Occipital lobe (tissue), 2 donors: ENCODE measurements around the gene ELK3. TPM values are rescaled to one million over a fixed set of nuclear protein-coding genes. Genes with fewer than 3 reads are reported as not detected.

Experiments
- DNase-seq: peaks from one replicate; lab custom pipeline; 2025; lab: John Stamatoyannopoulos, UW
- total RNA-seq: library from RNA; depleted of rRNA; stranded (reverse); fragments of >200 nt; gene quantifications from one replicate; pipeline ENCODE4 v1.2.3, GENCODE V29; 2014

ELK3 gene
- 1.9 TPM for total RNA-seq

DNA sequence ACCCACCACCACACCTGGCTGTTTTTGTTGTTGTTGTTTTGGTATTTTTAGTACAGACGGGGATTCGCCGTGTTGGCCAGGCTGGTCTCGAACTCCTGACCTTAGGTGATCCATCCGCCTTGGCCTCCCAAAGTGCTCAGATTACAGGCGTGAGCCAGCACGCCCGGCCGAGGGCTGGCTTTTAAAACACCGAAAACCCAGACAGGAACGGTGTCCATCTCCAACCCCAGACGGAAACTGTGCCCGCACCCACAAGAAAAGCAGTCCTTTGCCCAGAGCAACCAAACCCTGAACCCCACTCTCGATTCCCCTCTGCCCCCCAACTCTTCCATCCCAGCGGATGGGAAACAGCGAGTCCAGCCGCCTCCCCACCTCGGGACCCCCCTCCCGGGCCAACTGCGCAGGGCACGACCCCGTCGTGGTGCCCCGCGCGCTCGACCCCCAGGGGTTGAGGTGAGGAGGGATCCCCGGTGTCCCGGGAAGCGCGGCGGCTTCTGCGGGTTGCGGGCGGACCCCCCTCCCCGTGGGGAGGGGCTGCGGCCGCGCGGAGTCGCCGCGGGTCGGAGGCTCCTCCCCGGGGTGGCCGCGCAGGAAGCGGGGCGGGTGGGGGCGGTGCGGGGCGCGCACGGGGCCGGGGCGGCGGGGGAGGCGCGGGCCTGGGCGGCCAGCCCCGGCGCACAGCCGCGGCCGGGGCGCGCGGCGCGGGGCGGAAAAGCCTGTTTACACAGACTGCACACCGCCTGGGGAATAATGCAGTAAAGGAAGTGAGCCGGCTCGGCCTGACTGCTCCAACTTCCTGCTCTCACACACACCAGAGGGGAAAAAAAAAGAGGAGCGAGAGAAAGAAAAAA lies at the start of gene ELK3:
Gene ELK3 (plus strand): TSS at position 651 of the 851 bp plus-strand sequence.
- no peak for DNase-seq

DNA sequence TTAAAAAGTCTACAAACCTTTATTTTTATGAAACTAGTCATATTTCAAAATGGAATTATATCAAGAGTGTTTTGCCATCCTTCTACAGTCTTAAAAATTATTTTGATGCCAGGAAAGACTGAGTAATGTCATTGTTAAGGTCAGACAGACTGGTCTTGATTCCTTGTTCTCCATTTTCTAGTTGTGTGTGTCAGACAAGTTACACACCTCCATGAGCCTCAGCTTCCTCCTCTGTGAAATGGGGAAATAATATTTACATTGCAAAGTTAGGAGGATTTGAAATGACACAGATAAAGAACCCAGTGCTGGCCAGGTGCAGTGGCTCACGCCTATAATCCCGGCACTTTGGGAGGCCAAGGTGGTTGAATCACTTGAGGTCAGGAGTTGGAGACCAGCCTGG lies 47.4 kb upstream of the ELK3 start:
- DNase-seq = no peak

DNA sequence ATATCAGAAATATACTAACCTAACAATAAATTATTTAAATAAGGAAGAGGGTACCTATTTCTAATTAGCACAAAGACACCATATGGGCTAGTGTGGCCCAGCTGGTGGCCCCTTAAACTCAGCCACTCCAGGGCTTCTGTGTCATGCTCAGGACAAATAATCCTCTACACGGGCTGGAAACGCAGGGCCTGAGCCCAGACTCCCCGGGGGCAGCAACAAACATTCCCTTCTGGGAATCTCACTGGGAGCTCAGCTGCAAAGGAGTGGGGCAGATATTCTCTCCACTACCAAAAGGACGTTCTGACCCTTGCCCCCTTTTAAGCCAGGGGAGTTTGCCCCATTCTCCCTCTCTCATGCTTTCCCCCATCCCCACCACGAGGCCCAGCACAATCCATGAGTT lies 43.7 kb upstream of the ELK3 start:
- DNase-seq = no peak

DNA sequence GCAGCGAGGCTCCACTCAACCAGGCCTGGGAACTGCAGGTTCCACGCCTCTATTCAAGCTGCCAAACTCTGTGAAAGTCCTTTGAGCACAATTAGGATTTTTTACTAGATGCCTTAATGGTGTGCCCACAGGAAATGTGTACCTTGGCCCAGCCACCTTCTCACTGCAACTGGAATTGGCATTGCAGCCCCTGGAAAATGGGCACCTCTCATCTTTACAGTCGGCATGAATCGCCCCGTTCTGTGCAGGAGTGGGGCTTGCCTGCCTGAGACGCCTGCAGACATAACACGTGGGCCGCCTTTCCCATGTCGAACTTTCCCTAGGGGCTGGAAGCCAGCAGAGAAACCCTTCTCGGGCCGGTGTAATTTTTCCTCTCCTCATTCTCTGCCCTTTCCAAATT lies 42.0 kb upstream of the ELK3 start:
- DNase-seq = no peak

DNA sequence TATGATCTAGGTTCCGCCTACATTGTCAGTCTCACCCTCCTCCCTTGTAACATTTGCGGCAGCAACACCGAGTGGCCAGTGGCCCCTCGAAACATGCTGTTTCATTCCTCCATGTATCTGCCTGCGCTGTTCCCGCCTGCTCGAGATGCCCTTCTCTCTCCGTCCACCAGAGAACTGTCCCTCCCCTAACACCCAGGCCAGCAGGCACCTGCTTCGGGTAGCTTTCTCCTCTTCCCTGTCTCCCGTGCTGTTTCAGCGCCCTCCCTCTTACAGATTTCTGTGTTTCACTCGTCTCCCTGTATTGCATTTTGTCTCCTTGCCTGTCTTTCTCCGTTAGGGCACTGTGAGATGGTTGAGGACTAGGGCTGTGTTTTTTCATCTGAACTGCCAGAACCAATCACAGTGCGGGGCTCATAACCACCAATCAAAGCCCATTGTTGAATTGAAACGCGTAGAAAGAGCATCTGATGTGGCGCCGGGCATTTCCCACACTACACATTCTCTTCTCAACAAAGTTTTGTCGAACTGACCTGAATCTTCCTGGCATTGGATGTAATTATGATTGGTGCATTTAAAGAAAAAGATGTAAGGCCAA lies 40.9 kb upstream of the ELK3 start:
- no peak for DNase-seq

DNA sequence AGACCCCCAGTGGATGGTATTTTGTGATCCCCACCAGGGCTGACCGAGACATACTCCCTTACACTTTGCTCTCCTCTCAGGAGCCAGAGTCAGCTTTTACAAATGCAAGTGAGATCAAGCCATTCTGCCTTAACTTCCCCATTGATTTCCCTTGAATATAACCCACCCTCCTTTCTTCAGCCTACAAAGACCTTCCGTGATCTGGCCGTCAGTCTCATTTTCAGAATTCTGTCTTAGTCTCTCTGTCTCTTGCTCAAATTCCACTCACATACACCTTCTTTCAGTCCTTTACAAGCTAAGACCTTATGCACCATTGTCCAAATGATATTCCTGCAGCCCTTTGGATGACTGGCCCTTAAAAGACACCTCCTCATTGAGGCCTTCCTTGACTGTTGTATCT lies 39.0 kb upstream of the ELK3 start:
- no peak for DNase-seq

DNA sequence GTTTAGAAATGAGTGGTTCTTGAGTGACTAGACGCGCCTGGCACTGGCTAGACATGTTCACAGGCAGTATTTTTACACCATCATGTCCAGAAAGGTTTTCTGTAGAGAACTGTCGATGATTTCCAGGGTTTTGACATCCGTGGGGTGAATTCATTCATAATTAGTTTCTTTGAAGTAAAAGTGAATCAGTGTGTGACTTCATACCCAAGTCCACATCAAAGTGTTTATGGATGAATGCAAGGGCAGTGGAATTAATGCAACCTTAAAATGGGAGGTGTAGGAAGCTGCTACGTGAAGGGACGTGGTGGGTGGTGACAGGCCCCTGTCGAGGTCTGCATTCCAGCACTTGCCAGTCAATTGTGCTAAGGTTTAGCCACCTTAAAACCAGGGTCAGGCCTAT lies 38.4 kb upstream of the ELK3 start:
- no peak for DNase-seq

DNA sequence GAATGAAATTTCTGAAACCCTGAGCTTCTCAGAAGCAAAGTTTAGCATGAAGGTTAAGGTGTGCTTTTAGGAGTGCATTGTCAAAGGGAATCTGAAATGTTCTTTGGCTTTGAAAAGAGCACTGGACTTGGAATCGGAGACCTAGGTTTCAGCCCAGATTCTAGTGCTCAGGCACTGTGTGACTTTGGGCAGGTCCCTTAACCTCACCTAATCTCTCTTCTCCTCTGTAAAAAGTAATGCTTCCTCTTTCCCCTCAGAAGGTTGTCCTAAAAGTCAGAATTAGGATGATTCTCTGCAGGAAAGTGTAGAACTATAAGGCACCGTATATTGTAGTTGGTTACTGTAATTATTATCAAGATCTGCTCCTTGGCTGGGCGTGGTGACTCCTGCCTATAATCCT lies 38.0 kb upstream of the ELK3 start:
- DNase-seq = no peak

DNA sequence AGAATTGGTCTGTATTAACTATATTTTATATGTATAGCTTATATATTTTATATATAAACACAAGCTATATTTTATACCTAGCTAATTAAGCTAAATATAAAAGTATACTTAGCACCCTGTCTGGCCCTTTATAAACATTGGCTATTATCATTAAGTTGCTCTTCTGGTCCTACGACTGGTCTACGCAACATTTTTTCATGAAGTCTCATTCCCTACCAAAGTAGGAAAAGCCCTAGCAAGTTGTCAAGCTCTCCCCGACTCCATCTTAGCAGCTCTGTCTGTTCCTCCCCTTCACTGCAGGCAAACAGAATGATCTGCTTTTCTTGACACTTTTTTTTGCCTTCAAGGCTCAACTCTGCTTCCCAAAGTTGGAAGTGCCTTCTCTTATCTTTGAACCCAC lies 36.7 kb upstream of the ELK3 start:
- DNase-seq = no peak

DNA sequence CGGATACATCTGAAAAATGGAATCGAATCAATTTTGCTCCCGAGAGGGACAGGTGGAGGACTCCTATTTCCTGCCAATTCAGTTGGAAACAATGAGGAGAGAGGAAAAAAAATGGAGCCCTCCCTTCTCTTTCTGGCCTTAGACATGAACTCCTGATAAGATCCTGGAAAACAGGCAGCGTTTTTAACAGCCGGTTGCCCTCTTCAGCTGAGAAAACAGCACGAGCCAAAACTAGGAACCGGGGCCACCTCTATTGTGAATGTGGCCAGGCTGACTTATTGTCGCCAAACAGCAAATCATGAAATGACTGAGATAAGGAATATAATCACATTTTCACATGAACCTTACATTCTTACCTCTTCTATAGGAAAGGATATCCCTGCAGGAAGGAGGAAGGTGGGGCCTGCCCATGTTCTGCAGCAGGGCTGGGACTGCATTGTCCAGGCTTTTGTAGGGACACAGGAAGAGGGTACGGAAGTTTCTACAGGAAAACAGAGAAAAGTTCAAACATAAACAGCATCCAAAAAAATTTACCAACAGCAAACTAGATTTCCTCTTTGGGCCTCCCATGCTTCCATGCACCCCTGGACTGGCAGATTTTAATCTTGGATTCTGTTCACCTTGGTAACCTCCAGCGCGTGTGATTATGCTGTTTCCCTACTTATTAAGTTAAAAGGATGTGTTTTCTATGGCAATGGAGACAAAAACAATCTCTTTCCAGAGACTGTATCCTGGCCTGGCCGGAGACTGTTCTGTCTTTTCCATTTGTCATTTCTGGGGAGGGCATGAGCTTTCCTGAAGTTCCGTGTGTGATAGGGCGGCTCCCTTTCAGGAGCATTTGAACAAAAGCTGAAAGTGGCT lies 29.0 kb upstream of the ELK3 start:
- DNase-seq = no peak

DNA sequence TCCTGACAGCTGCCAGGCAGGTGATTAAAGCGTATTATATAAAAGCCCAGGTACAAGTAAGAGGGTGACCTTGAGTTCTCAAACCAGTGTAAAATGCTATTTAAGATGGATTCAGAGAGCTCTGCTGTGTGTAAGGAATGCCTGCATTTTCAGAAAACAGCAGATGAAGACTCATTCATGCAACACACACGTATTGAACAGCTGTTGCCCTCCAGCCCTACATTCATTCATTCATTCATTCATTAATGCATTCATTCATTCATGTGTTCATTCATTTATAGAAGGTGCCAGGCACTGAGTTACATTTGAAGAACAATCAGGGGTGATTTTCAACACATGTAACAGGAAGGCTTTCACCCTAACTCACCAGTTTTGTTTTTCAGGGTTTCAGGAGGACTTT lies 27.4 kb upstream of the ELK3 start:
- DNase-seq = no peak

DNA sequence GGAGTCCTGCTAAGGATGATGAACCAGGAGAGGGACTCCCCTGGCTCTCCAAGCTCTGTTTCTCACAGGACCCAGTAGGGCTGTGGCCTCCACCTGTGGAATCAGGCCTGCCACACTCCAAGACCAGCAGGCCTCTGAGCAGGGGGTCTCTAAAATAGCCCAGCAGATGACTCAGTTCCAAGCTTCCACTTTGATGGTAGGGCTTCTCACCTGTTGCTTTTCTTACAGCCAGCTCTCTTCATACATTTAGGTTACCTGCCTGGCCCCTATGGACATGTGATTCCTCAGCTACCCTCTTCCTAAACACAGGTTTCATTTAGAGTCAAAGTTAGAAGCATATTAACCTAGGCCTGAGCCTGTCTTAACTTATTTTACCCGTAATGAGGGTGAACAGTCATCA lies 26.7 kb upstream of the ELK3 start:
- DNase-seq = no peak

DNA sequence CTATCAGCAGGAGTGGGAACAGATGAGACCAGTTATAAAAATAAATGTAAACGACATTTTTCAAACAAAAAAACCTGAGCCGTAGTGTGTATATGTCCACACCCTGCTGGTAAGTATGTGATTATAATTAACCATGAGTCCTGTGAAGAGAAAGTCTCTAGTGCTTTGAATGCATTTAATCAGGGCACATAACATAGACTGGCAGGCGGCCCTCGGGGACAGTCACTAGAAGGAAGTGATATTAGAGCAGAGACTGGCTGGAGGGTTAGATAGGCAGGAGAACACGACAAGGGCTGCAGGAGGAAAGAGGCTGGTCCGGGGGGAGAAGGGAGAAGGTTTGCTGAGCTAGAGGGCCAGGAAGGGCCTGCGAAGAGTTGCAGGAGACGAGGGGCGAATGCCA lies 23.8 kb upstream of the ELK3 start:
- DNase-seq = no peak

DNA sequence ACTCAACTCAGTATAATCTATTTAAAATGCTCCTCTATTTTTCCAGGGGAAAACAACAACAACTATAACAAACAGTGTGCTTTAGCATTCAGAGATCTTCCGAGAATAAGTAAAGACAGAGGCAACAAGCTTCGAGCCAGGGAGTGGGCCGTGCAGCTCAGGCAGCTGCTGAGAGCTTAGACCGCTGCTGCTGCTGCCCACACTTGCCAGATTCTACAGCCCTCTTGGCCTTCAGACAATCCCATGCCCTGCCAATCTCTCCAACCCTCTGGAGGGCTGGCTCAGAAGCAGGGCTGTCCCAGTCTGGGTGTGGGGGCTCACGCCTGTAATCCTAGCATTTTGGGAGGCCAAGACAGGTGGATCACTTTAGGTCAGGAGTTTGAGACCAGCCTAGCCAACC lies 23.4 kb upstream of the ELK3 start:
- no peak for DNase-seq

DNA sequence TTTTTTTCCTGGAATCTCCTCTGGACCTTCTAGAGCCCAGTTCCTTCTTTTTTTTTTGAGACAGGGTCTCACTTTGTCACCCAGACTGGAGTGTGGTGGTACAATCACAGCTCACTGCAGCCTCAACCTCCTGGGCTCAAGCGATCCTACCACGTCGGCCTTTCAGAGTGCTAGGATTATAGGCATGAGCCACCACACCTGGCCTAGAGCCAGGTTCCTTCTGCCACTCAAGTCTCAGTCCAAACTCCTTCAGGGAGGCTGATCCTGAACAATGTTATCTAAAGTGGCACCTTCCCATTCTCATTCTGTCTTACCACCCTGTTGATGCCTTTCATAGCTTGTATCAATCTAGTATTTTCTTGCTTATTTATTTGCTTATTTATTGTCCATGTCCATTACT lies 22.3 kb upstream of the ELK3 start:
- DNase-seq = no peak

DNA sequence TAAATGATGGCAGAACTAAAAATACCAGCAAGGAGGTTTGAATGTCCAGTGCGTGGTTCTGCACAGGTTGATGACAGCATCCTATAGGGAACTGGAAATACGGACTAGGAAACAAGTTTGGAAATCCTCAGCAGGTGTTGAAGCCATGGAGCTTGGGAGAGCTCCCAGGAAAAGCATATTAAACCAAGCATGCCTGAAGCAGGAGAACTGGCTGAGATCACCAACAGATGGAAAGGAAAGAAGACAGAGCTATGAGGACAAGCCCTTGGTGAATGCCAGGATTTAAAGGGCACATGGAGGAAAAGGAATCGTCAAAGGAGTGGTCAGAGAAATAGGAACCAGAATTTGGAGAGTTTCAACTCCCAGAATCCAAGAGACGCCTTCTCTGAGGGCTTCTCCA lies 21.2 kb upstream of the ELK3 start:
- no peak for DNase-seq

DNA sequence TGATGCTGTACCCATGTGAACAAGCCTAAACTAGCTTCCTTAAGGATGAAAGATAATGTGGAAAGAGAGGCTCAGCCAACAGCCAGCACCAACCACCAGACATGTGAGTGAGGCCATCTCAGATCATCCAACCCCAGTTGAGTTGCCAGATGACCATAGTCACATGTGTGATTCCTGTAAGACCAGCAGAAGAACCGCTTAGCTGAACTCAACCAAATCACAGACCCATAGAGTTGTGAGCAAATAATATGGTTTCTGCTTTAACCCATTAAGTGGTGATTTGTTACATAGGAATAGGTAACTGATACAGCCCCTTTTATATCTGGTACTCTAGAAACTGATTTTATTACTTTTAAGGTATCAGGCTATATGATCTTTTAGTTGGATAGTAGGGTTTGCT lies 17.6 kb upstream of the ELK3 start:
- no peak for DNase-seq

DNA sequence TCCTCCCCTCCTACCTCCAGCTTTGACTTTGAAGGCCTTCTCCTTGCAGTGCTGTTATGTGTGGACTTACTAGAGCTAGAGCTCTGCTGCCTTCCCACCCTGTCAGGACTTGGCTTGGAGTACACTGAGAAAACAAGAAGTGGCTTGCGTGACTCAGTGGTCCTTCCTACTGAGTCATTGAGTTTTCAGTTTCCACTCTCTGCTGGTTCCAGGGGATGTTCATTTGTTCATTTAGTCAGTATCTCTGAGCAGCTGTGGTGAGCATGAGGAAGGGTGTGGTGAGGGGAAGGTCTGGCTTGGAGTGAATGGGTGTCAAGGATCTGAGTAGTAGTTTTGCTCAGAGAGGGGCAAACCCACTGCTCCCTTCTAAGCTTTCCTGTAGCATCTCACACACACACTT lies 17.2 kb upstream of the ELK3 start:
- DNase-seq = no peak

DNA sequence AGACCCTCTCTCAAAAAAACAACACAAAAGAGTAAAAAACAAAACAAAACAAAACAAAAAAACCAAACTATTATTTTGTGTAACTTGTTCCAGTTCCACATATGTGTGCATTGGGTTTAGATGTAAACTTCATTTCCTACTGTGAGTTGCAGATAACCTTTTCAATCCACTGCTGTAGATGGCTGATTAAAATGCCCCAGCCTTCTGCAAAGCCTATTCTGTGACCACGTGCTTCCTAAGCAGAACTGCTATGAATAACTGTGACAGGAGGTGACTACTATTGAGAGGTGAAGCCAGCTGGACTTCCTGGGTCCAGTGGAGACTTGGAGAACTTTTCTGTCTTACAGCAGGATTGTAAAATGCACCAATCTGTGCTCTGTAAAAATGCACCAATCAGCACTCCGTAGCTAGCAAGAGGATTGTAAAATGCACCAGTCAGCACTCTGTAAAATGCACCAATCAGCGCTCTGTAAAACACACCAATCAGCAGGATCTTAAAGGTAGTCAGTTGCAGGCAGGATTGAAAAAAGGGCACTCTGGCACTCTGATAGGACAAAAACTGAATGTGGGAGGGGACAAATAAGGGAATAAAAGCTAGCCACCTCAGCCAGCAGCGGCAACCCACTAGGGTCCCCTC lies 10.3 kb upstream of the ELK3 start:
- DNase-seq = no peak

DNA sequence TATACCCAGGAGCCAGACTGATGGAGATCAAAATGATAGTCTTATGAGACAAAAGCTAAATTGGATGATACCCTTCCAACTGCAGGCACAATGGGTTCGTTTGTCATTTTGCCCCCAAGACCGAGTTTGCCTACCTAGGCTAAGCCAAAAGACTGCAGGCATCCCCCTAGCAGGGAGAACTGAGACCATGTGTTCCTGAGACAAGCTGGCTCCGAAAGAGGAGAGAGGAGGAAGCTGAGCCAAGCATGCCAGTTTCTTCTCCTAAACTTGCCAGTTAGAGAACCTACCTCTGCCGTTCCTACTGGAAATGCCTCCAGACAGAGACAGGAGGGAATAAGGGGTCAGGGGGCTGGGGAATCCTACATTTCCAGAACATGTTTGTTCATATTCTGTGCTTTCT lies 8.3 kb upstream of the ELK3 start:
- no peak for DNase-seq

DNA sequence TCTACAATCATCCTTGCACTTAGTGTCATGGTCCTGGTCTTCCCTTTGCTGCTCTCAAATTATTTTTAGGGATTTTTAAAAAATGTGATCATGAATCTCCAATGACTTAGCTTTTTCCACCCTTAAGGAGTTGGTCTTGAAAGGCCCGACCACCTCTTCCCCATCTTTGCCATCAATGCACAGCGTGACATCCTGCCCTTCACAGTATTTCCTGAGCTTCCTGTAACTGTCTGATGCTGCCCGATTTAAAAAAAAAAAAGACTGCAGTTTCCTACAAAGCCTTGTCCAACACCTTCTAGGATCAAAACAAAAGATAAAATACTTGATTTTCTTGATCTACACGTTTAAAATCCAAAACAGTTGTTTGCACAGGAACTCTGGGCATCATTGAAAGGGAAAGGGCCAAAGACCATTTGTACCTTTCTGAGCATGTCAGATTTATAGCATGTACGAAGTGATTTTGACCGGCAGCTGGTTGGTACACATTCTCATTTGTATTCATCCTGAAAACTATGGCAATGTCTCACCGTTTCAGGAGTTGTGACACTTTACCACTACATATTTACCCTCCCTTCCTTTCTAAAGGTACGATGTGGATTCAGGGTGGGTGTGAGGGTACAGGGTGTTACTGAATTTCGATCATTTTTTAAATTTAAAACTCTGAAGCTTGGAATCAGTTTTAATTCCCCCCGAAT lies 7.4 kb upstream of the ELK3 start:
- DNase-seq = no peak
